Upper lobe of right lung (tissue), 1 donor: ENCODE results near the gene ADGRG6. TPM values are rescaled to one million over a fixed set of nuclear protein-coding genes. Genes with fewer than 3 reads are reported as not detected.

ENCODE experiments used
- ATAC-seq: fragments of 200-7000 bp; cut with Tn5 transposase; one replicate; pipeline ENCODE4 v1.9.1; 2020; ENCODE audit warnings: mild to moderate bottlenecking, moderate library complexity
- DNase-seq: peaks from one replicate; pipeline ENCODE4 v3.0.0-alpha.2; 2020
- H3K27ac ChIP-seq: fragments of 200-600 bp; one replicate; pipeline ENCODE4 v1.8.0; 2022
- H3K27me3 ChIP-seq: fragments of 200-600 bp; one replicate; pipeline ENCODE4 v1.8.0; 2022; ENCODE audit warnings: mild to moderate bottlenecking
- H3K36me3 ChIP-seq: fragments of 200-600 bp; one replicate; pipeline ENCODE4 v1.8.0; 2022
- H3K4me1 ChIP-seq: fragments of 200-600 bp; one replicate; pipeline ENCODE4 v1.8.0; 2022
- H3K4me3 ChIP-seq: fragments of 200-600 bp; one replicate; pipeline ENCODE4 v1.8.0; 2022; ENCODE audit warnings: mild to moderate bottlenecking
- H3K9me3 ChIP-seq: fragments of 200-600 bp; one replicate; pipeline ENCODE4 v1.8.0; 2022
- intact Hi-C: fragments of 100-400 bp; cut with DNase I; formaldehyde crosslinking; loops from one replicate; pipeline ENCODE4 v1.11.0; 2022
- total RNA-seq: library from RNA; stranded (reverse); fragmentation: NEBNext Ultra II Directional; extraction: Animal tissue kit (Norgen Biotek cat#: 25700); gene quantifications from one replicate; pipeline ENCODE4 v1.2.1, GENCODE V29; 2021
- TF ChIP-seq, protein P1 (sequence below): fragments of 200-600 bp; IDR thresholded peaks from one replicate; pipeline ENCODE4 v1.8.0; 2022; ENCODE audit warnings: antibody characterized with exemption
- donor health status: DM: no; HTN: yes; CAD: no; lungs with severe emphysema.

The ADGRG6 gene
- total RNA-seq, 1 donor from 2014 or later = 47.6 TPM

GRCh38 chr6:142429195-142429594, 127.4 kb downstream of the ADGRG6 start:
- no peaks in the 10 kb centered on the region for H3K36me3 ChIP-seq
- ATAC-seq = no peak
- no peak overlapping the region for H3K4me3 ChIP-seq
- DNase-seq = no peak
- H3K27me3 ChIP-seq = no peaks in the 10 kb centered on the region
- intact Hi-C loops = no loop called here
- TF ChIP-seq, protein P1, sequence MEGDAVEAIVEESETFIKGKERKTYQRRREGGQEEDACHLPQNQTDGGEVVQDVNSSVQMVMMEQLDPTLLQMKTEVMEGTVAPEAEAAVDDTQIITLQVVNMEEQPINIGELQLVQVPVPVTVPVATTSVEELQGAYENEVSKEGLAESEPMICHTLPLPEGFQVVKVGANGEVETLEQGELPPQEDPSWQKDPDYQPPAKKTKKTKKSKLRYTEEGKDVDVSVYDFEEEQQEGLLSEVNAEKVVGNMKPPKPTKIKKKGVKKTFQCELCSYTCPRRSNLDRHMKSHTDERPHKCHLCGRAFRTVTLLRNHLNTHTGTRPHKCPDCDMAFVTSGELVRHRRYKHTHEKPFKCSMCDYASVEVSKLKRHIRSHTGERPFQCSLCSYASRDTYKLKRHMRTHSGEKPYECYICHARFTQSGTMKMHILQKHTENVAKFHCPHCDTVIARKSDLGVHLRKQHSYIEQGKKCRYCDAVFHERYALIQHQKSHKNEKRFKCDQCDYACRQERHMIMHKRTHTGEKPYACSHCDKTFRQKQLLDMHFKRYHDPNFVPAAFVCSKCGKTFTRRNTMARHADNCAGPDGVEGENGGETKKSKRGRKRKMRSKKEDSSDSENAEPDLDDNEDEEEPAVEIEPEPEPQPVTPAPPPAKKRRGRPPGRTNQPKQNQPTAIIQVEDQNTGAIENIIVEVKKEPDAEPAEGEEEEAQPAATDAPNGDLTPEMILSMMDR = no peak
- H3K4me1 ChIP-seq = no peaks in the 10 kb centered on the region
- no peak overlapping the region for H3K27ac ChIP-seq
- no peaks in the 10 kb centered on the region for H3K9me3 ChIP-seq

DNA sequence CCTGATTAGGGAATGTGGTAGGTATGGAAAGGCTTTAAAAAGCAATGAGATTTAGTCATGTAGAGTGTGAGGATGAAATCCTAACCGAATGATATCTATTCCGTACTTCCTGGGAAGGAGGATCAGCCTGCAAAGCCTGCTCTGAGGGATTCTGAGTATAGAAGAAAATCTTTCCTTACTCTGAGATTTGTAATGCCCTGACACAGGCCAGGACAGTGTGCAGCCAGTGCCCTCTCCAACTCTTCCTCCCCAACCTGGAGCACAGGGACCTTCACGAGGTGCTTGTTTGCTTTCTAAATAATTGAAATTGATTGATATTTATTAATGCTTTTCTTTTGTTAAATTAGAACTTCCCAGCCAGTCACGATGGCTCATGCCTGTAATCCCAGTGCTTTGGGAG, 131.6 kb downstream of the ADGRG6 start:
- TF ChIP-seq, protein P1 = no peak
- intact Hi-C loops = no loop called here
- Histone ChIP-seq H3K36me3 (no peaks in the 10 kb centered on the region), H3K27me3 (no peaks in the 10 kb centered on the region), H3K4me1 (no peaks in the 10 kb centered on the region), H3K27ac (no peak overlapping the region), H3K4me3 (no peak overlapping the region), H3K9me3 (no peaks in the 10 kb centered on the region)
- DNase-seq = no peak
- ATAC-seq = no peak

GRCh38 chr6:142438898-142439297, 137.1 kb downstream of the ADGRG6 start:
- Histone ChIP-seq H3K4me3 (no peak overlapping the region), H3K4me1 (no peaks in the 10 kb centered on the region), H3K27ac (no peak overlapping the region), H3K9me3 (no peaks in the 10 kb centered on the region), H3K27me3 (no peaks in the 10 kb centered on the region), H3K36me3 (no peaks in the 10 kb centered on the region)
- intact Hi-C loops = no loop called here
- DNase-seq (no peak), ATAC-seq (no peak)
- TF ChIP-seq, protein P1 = no peak

GRCh38 chr6:142440600-142441293, 138.9 kb downstream of the ADGRG6 start:
- TF ChIP-seq, protein P1 = no peak
- Histone ChIP-seq H3K4me1 (no peaks in the 10 kb centered on the region), H3K36me3 (no peaks in the 10 kb centered on the region), H3K9me3 (no peaks in the 10 kb centered on the region), H3K4me3 (no peak overlapping the region), H3K27me3 (no peaks in the 10 kb centered on the region), H3K27ac (no peak overlapping the region)
- intact Hi-C loops = no loop called here
- ATAC-seq (no peak), DNase-seq (no peak)

DNA sequence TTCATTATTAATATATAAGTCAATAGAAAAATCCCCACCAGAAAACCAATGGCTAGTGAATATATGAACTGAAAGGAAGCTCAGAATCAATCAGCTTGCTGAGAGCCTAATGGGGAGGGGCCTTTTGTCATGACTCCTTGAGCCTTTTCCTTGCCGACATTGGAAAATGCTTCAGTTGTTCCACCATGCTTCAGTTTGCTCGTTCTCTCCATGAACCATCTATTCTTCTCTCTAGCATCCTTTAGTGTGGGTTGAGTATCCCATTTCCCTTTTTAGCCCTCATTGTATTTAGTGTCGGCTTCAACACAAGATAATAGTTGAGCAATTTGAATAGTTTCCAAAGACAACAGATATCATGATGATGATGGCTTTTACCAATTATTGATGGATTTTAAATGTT, 139.9 kb downstream of the ADGRG6 start:
- intact Hi-C loops = no loop called here
- ATAC-seq = no peak
- no peak for DNase-seq

More for the DNA sequence above, 139.9 kb downstream of the ADGRG6 start:
- H3K4me1 ChIP-seq = no peaks in the 10 kb centered on the region
- no peak overlapping the region for H3K4me3 ChIP-seq
- no peaks in the 10 kb centered on the region for H3K9me3 ChIP-seq
- TF ChIP-seq, protein P1 = no peak
- H3K27ac ChIP-seq = no peak overlapping the region
- no peaks in the 10 kb centered on the region for H3K36me3 ChIP-seq
- H3K27me3 ChIP-seq = no peaks in the 10 kb centered on the region
